Osteoblast (primary cell): ENCODE data around the gene SERPINA1. TPM values are rescaled to one million over a fixed set of nuclear protein-coding genes. Genes with fewer than 3 reads are reported as not detected.
"Not testable (repeated sequence)": the region's sequence is repeated elsewhere in the genome, so short reads cannot be mapped to it uniquely, and the experiment has no call there.

Experiments used
- DNase-seq: peaks from one replicate; pipeline ENCODE4 v3.0.0; 2011; ENCODE audit warnings: low spot score, mixed read lengths; ENCODE audit not compliant: insufficient read length; ENCODE audit errors: missing footprints
- H2AFZ ChIP-seq: 2 replicates; pipeline ENCODE4 v1.6.0; 2011; ENCODE audit warnings: mild to moderate bottlenecking, low read length
- H3K27ac ChIP-seq: 2 replicates; pipeline ENCODE4 v1.5.1; 2011; ENCODE audit warnings: mild to moderate bottlenecking, low read depth, low read length, moderate library complexity
- H3K27me3 ChIP-seq: 2 replicates; pipeline ENCODE4 v1.6.0; 2012; ENCODE audit warnings: mild to moderate bottlenecking, control low read depth, inconsistent platforms, low read length, moderate library complexity; ENCODE audit not compliant: insufficient read depth
- H3K36me3 ChIP-seq: 2 replicates; pipeline ENCODE4 v1.5.1; 2011; ENCODE audit warnings: mild to moderate bottlenecking, low read length, control low read depth, moderate library complexity; ENCODE audit not compliant: insufficient read depth
- H3K4me1 ChIP-seq: 2 replicates; pipeline ENCODE4 v1.5.1; 2011; ENCODE audit warnings: mild to moderate bottlenecking, low read length, control low read depth, moderate library complexity; ENCODE audit not compliant: insufficient read depth
- H3K4me2 ChIP-seq: 2 replicates; pipeline ENCODE4 v1.6.0; 2011; ENCODE audit warnings: mild to moderate bottlenecking, low read length; ENCODE audit not compliant: insufficient read depth
- H3K4me3 ChIP-seq: fragments of 200-600 bp; sonication (generic); 3 replicates; pipeline ENCODE4 v1.5.1; 2012; ENCODE audit warnings: mild to moderate bottlenecking, low read length, inconsistent platforms; ENCODE audit not compliant: insufficient read depth
- H3K79me2 ChIP-seq: 2 replicates; pipeline ENCODE4 v1.6.0; 2012; ENCODE audit warnings: mild to moderate bottlenecking, low read length, control low read depth, inconsistent platforms; ENCODE audit not compliant: insufficient read depth
- H3K9me3 ChIP-seq: 2 replicates; pipeline ENCODE4 v1.5.1; 2011; ENCODE audit warnings: low read depth, low read length, control low read depth
- H4K20me1 ChIP-seq: 2 replicates; pipeline ENCODE4 v1.6.0; 2012; ENCODE audit warnings: mild to moderate bottlenecking, low read length, control low read depth; ENCODE audit not compliant: insufficient read depth
- total RNA-seq: library from RNA; depleted of rRNA; stranded (reverse); fragments of >200 nt; gene quantifications from 2 replicates; pipeline ENCODE4 v1.2.3, GENCODE V29; 2012
- TF ChIP-seq, protein P1 (sequence below): IDR thresholded peaks from 2 replicates; pipeline ENCODE4 v1.5.1; 2011; ENCODE audit warnings: mild to moderate bottlenecking, low read depth, low read length, moderate library complexity; ENCODE audit errors: extremely low read depth

Gene SERPINA1
- total RNA-seq, 1 donor, result 1.4 TPM

DNA sequence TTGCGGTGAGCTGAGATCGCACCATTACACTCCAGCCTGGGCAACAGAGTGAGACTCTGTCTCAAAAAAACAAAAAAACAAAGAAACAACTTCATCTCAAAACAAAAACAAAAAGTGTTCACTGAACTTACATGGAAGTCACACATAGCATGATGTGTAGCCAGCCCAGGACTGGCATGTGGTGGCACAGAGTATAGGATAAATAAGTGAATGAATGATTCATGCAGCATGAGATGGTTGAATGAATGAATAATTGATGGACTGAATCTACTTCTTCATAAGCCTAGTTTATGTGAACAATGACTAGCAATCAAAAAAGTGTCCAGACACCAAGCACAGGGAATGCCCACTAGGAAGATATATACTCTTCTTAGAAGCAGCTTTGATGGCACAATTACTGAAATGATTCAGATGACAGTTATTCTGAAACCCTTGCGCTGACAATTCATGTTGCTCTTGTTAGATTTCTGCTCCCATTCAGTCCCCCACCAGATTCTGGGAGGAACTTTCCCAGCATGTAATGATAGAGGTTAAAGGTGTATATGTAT is 33.7 kb downstream of the SERPINA1 start:
- Histone ChIP-seq H3K79me2 (no peaks in the 10 kb centered on the region), H3K4me1 (peaks cover 11% of the 10 kb centered on the region), H3K27ac (no peak overlapping the region), H3K9me3 (no peaks in the 10 kb centered on the region), H4K20me1 (no peaks in the 10 kb centered on the region), H3K4me3 (no peak overlapping the region), H3K27me3 (no peaks in the 10 kb centered on the region), H3K36me3 (no peaks in the 10 kb centered on the region), H2AFZ (peak overlapping the region; percentile 50), H3K4me2 (no peak overlapping the region)
- TF ChIP-seq, protein P1, sequence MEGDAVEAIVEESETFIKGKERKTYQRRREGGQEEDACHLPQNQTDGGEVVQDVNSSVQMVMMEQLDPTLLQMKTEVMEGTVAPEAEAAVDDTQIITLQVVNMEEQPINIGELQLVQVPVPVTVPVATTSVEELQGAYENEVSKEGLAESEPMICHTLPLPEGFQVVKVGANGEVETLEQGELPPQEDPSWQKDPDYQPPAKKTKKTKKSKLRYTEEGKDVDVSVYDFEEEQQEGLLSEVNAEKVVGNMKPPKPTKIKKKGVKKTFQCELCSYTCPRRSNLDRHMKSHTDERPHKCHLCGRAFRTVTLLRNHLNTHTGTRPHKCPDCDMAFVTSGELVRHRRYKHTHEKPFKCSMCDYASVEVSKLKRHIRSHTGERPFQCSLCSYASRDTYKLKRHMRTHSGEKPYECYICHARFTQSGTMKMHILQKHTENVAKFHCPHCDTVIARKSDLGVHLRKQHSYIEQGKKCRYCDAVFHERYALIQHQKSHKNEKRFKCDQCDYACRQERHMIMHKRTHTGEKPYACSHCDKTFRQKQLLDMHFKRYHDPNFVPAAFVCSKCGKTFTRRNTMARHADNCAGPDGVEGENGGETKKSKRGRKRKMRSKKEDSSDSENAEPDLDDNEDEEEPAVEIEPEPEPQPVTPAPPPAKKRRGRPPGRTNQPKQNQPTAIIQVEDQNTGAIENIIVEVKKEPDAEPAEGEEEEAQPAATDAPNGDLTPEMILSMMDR, result no peak
- DNase-seq, result no peak

DNA sequence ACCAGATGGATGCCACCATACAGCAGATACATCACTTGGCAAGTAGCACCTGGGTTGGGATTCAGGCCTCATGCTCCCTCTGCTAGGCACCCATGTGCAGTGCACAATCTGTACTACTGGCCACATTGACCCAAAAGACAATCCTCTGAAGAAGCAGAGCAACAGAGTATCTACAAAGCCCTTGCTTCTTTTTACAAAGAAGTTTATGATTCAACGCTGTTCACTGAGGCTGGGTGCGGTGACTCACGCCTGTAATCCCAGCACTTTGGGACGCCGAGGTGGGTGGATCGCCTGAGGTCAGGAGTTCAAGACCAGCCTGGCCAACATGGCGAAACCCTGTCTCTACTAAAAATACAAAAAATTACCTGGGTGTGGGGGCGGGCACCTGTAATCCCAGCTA is 34.2 kb downstream of the SERPINA1 start:
- peaks cover 11% of the 10 kb centered on the region for H3K4me1 ChIP-seq
- not testable (repeated sequence) for H3K4me2 ChIP-seq, H3K79me2 ChIP-seq, DNase-seq, H2AFZ ChIP-seq, H4K20me1 ChIP-seq, H3K27me3 ChIP-seq, H3K4me3 ChIP-seq, H3K9me3 ChIP-seq, H3K27ac ChIP-seq, H3K36me3 ChIP-seq

GRCh38 chr14:94349276-94349675 is 39.1 kb downstream of the SERPINA1 start:
- H3K27me3 ChIP-seq, result no peaks in the 10 kb centered on the region
- no peak overlapping the region for H2AFZ ChIP-seq
- H3K36me3 ChIP-seq, result no peaks in the 10 kb centered on the region
- H3K4me1 ChIP-seq, result peaks cover 15% of the 10 kb centered on the region
- no peak overlapping the region for H3K4me2 ChIP-seq
- no peak for DNase-seq
- TF ChIP-seq, protein P1, result no peak
- no peaks in the 10 kb centered on the region for H3K79me2 ChIP-seq
- no peak overlapping the region for H3K27ac ChIP-seq
- H3K4me3 ChIP-seq, result no peak overlapping the region
- H4K20me1 ChIP-seq, result no peaks in the 10 kb centered on the region
- H3K9me3 ChIP-seq, result no peaks in the 10 kb centered on the region

DNA sequence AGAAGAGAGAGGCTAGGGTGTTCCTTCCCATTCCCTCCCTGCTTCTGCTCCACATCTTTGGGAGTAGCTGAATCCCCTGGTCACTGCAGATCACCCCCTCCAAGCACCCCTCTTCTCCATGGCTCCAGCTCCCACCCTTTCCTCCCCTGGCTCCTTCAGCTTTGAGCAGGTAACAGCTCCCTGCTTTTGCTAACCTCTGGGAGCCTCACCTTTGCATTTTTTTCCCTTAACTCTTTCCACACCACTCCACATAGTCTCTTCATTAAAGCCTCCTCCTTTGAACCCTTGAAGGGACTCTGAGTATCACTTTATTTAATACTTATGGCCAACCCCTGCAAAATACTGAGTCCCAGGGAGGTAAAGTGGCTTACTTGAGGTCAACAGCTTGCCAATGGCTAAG is 39.6 kb downstream of the SERPINA1 start:
- Histone ChIP-seq H4K20me1 (no peaks in the 10 kb centered on the region), H2AFZ (no peak overlapping the region), H3K27me3 (no peaks in the 10 kb centered on the region), H3K79me2 (no peaks in the 10 kb centered on the region), H3K4me3 (no peak overlapping the region), H3K4me2 (no peak overlapping the region), H3K9me3 (no peaks in the 10 kb centered on the region), H3K36me3 (no peaks in the 10 kb centered on the region), H3K27ac (no peak overlapping the region), H3K4me1 (peaks cover 15% of the 10 kb centered on the region)
- DNase-seq, result no peak
- TF ChIP-seq, protein P1, result no peak
